Ovary (tissue), 9 donors: ENCODE results near the gene SIPA1L2. TPM values are rescaled to one million over a fixed set of nuclear protein-coding genes. Genes with fewer than 3 reads are reported as not detected.

ENCODE experiments used
- DNase-seq, 5 donors: peaks; one replicate each; pipeline ENCODE4 v3.0.0-alpha.2; 2019 to 2020
- H3K27ac ChIP-seq, 2 donors: fragments of 200-600 bp; one replicate each; pipeline versions ENCODE4 v1.5.1 to v1.8.0; 2019 to 2022
- H3K27me3 ChIP-seq: fragments of 200-600 bp; one replicate; pipeline ENCODE4 v1.8.0; 2022
- H3K36me3 ChIP-seq: fragments of 200-600 bp; sonication (generic); one replicate; pipeline ENCODE4 v1.5.1; 2019
- H3K4me1 ChIP-seq: one replicate; pipeline ENCODE4 v1.8.1; 2013; ENCODE audit warnings: mild to moderate bottlenecking, moderate library complexity; ENCODE audit not compliant: insufficient read depth
- H3K4me3 ChIP-seq: fragments of 200-600 bp; sonication (generic); one replicate; pipeline ENCODE4 v1.5.1; 2017
- H3K9me3 ChIP-seq, 2 donors: fragments of 200-600 bp in 1 of 2; sonication (generic) in 1 of 2; one replicate each; pipeline versions ENCODE4 v1.5.1 to v1.8.1; 2013 to 2019; ENCODE audit warnings: mild to moderate bottlenecking in 1 of 2, moderate library complexity in 1 of 2
- CTCF ChIP-seq, 3 donors: fragments of 450-650 bp in 2 of 3; fragments of 200-600 bp in 1 of 3; IDR thresholded peaks; one replicate each; pipeline versions ENCODE4 v1.5.1 to v1.8.0; 2016 to 2022; ENCODE audit warnings: antibody characterized with exemption in 3 of 3, mild to moderate bottlenecking in 1 of 3
- EP300 ChIP-seq: sonication (generic); formaldehyde crosslinking; IDR thresholded peaks from one replicate; pipeline ENCODE4 v1.6.1; 2017; ENCODE audit warnings: antibody characterized with exemption
- POLR2A ChIP-seq: fragments of 450-650 bp; IDR thresholded peaks from one replicate; pipeline ENCODE4 v1.6.1; 2017; ENCODE audit warnings: antibody characterized with exemption, mild to moderate bottlenecking, moderate library complexity
- WGBS, 3 donors: extraction: QIAGEN DNeasy Blood & Tissue Kit in 1 of 3; methylation state at CpG; one replicate each; pipeline versions ENCODE4 v1.1.5 to v1.1.7; 2013 to 2017; 5-methylcytosine and 5-hydroxymethylcytosine counted together
- intact Hi-C, 4 donors: fragments of 100-400 bp; cut with DNase I; formaldehyde crosslinking; loops; one replicate each; pipeline versions ENCODE4 v1.11.0 to v1.15.1; 2022 to 2023
- polyA plus RNA-seq, 2 donors: library from polyadenylated mRNA; stranded (reverse); fragments of 200-250 nt in 1 of 2; fragments of 350-450 nt in 1 of 2; fragmentation: Illumina TruSeq in 1 of 2; extraction: RNeasy Lipid Tissue Mini Kit (QIAGEN cat#74804) in 1 of 2; gene quantifications; one replicate each; pipeline ENCODE4 v1.2.3, GENCODE V29; 2013 to 2014
- total RNA-seq, 7 donors: library from RNA; depleted of rRNA in 2 of 7; stranded (reverse); fragments of >200 nt in 2 of 7; fragmentation: NEBNext Ultra II Directional in 3 of 7; extraction: Animal tissue kit (Norgen Biotek cat#: 25700) in 3 of 7; gene quantifications; one replicate each; pipeline versions ENCODE4 v1.1.0 to v1.2.4, GENCODE V29; 2016 to 2023
- donor health status: DM: no; HTN: no; CAD: no; lungs with moderate emphysema.
- donor health status: DM: no; HTN: no; CAD: no.
- donor health status: Bipolar disorder and iron deficiency.
- donor health status: DM: yes; HTN: yes; CAD: no.
- donor health status: DM: no; HTN: no; CAD: no.
- donor health status: DM: yes; HTN: yes; CAD: no.

The SIPA1L2 gene
- total and polyA plus RNA-seq, 9 donors, result 12.3 to 52.9 (median 20.1) TPM

- peaks cover 9% of the 10 kb centered on the region for H3K4me1 ChIP-seq
- no peak for TF ChIP-seq CTCF (IDR thresholded peaks at IDR 0.05)
- no peak for TF ChIP-seq POLR2A
- TF ChIP-seq EP300, result no peak
- H3K4me3 ChIP-seq, result no peak overlapping the region
These were observed 9.5 kb downstream of the SIPA1L2 start for GRCh38 chr1:232620356-232620969.

GRCh38 chr1:232617237-232617636, 12.7 kb downstream of the SIPA1L2 start:
- no peak for DNase-seq
- TF ChIP-seq EP300, result no peak
- no peak for TF ChIP-seq POLR2A
- no peak for TF ChIP-seq CTCF (IDR thresholded peaks at IDR 0.05)
- Histone ChIP-seq H3K27me3 (no peaks in the 10 kb centered on the region), H3K4me3 (no peak overlapping the region), H3K4me1 (peaks cover 19% of the 10 kb centered on the region), H3K27ac (no peak overlapping the region), H3K36me3 (no peaks in the 10 kb centered on the region), H3K9me3 (no peaks in the 10 kb centered on the region)
- intact Hi-C loops, result no loop called here
- WGBS, 3 donors, result 93 to 97% (median 97%) methylated on average over 1 of the region's 1 CpG

More at GRCh38 chr1:232620356-232620969, 9.5 kb downstream of the SIPA1L2 start:
- 13 to 15% (median 14%) methylated on average over 6 of the region's 6 CpGs for WGBS, 3 donors
- H3K9me3 ChIP-seq, result no peaks in the 10 kb centered on the region
- H3K27ac ChIP-seq, result peak overlapping the region; percentile 21 to 53
- intact Hi-C loops, result no loop called here
- H3K36me3 ChIP-seq, result no peaks in the 10 kb centered on the region
- DNase-seq, result peak in 4 of 5 donors; percentile 49 to 81 (median 61)
- no peaks in the 10 kb centered on the region for H3K27me3 ChIP-seq

- intact Hi-C loops, result no loop called here
- TF ChIP-seq CTCF (IDR thresholded peaks at IDR 0.05), result no peak
- TF ChIP-seq EP300, result no peak
- TF ChIP-seq POLR2A, result no peak
- Histone ChIP-seq H3K9me3 (no peaks in the 10 kb centered on the region), H3K27ac (peak overlapping the region in 1 of 2 donors; percentile 39), H3K4me3 (no peak overlapping the region), H3K4me1 (peaks cover 17% of the 10 kb centered on the region), H3K27me3 (no peaks in the 10 kb centered on the region), H3K36me3 (no peaks in the 10 kb centered on the region)
- DNase-seq, result no peak
- WGBS, 3 donors, result 92 to 95% (median 92%) methylated on average over 4 of the region's 4 CpGs
These were observed 14.6 kb downstream of the SIPA1L2 start for GRCh38 chr1:232615306-232615800.

GRCh38 chr1:232614811-232615210, 15.1 kb downstream of the SIPA1L2 start:
- H3K9me3 ChIP-seq, result no peaks in the 10 kb centered on the region
- H3K27ac ChIP-seq, result peak overlapping the region in 1 of 2 donors; percentile 39
- intact Hi-C loops, result no loop called here
- H3K4me3 ChIP-seq, result no peak overlapping the region
- no peaks in the 10 kb centered on the region for H3K36me3 ChIP-seq
- TF ChIP-seq EP300 (no peak), POLR2A (no peak), CTCF (IDR thresholded peaks at IDR 0.05) (no peak)
- no peak for DNase-seq
- H3K4me1 ChIP-seq, result peaks cover 14% of the 10 kb centered on the region
- no peaks in the 10 kb centered on the region for H3K27me3 ChIP-seq
